ENCODE results near the gene VAV3. TPM values are rescaled to one million over a fixed set of nuclear protein-coding genes. Genes with fewer than 3 reads are reported as not detected.

The VAV3 gene
- total and polyA plus RNA-seq, 9 of the 15 experiments (the other 6 are each of a cell fraction or from before 2014, with no cell fraction given): not detected

- POLR2A ChIA-PET: no interaction called here
- no peak overlapping the region for H3K9ac ChIP-seq (ENCODE audit: insufficient read depth in 1 of 2, low read depth in 2 of 2, low read length in 2 of 2)
- no peak overlapping the region for H3K4me2 ChIP-seq (ENCODE audit: insufficient read depth, low read length)
- FAIRE-seq (no peak), DNase-seq (ENCODE audit: extremely low read depth in 1 of 4, low spot score in 3 of 4) (no peak), ATAC-seq (no peak)
- in situ Hi-C loops (cut with MboI) (loop anchor here (25.0 kb wide), 1 partner anchor 852 kb away; no protein-coding TSS in a partner anchor), intact Hi-C loops (cut with micrococcal nuclease) (loop anchor here (10.0 kb wide), 1 partner anchor 1329 kb away; the partner anchor contains the start of gene ELAPOR1)
- H3K4me3 ChIP-seq: no peak overlapping the region
- H3K27me3 ChIP-seq (ENCODE audit: control insufficient read depth in 2 of 2, insufficient read depth in 2 of 2, low read length in 2 of 2): no peaks in the 10 kb centered on the region
- no peaks in the 10 kb centered on the region for H3K79me2 ChIP-seq (ENCODE audit: control insufficient read depth, insufficient read depth, low read length)
- no peaks in the 10 kb centered on the region for H3K9me3 ChIP-seq (replicated peaks; ENCODE audit: control insufficient read depth, insufficient read depth, low read depth, low read length)
- CTCF ChIA-PET (ENCODE audit: low intra/inter-chr PET ratio): interaction anchor here (0.6 kb wide), 1 partner anchor 165 kb away, joined by 3 read pairs; no protein-coding TSS in a partner anchor
- no peaks in the 10 kb centered on the region for H3K4me1 ChIP-seq (replicated peaks in 1 of 2; ENCODE audit: control insufficient read depth in 2 of 2, insufficient read depth in 2 of 2, low read length in 2 of 2)
- H4K20me1 ChIP-seq (replicated peaks; ENCODE audit: control insufficient read depth, insufficient read depth, low read length): no peaks in the 10 kb centered on the region
- no peaks in the 10 kb centered on the region for H3K9me1 ChIP-seq (ENCODE audit: control insufficient read depth, insufficient read depth, low read length)
- H3K36me3 ChIP-seq (ENCODE audit: control insufficient read depth, insufficient read depth, low read length): no peaks in the 10 kb centered on the region
- 4% methylated on average over 3 of the region's 3 CpGs for WGBS (ENCODE audit: insufficient coverage, low coverage, missing lambda C conversion rate)
- no peak overlapping the region for H3K27ac ChIP-seq (ENCODE audit: extremely low read depth, low read depth, low read length)
- H2AFZ ChIP-seq (ENCODE audit: low read depth, low read length): no peak overlapping the region
- BruUV-seq (replicated peaks): no TSS peak
- TF ChIP-seq SNRNP70 (optimal IDR thresholded peaks at IDR 0.05; ENCODE audit: low read depth, low read length): no peak
- no peak for TF ChIP-seq ZBTB5 (IDR thresholded peaks at IDR 0.05)
- TF ChIP-seq CC2D1A (IDR thresholded peaks at IDR 0.05): no peak
- no peak for TF ChIP-seq ZNF518B (CRISPR knock-in tag; IDR thresholded peaks at IDR 0.05)
- TF ChIP-seq KDM2B (CRISPR knock-in tag; IDR thresholded peaks at IDR 0.05): no peak
Measured at GRCh38 chr1:107785496-107786202, 179.3 kb downstream of the VAV3 start.
